Measurements from ENCODE around the gene CSF1R.

Gene CSF1R

DNA sequence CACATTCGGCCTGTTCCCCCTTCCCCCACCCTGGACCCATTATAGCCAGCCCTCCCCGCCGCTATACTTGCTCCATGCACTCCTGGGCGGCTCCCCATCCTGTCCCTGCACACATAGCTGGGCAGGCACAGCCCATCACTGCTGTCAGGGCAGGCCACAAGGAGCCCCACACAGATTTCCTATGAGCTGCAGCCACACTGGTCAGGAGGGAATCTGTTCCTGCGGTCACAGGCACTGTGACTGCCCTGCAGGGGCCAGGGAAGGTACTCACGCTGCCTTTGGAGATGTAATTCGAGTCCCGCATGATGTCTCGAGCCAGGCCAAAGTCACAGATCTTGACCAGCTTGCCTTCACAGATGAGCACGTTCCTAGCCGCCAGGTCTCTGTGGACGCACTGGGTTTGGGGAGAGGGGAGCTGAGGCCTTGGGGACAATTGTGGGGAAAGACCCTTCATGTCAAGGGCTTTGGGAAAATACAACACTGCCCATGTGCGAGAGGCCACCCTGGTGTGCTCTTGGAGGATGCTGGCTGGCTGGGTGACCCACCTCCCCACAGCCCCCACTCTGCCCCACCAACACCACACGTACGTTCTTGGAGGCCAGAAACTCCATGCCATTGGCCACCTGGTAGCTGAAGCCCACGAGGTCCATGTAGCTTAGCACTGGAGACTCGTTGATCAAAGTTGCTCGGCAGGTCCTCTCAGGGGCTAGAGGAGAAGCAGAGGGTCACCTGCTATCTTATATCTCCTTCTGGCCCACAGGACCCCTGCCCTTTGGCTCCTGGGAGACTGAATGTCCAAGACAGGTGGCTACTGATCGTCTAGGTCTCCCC, 34.5 kb upstream of the CSF1R start:
- no peak for DNase-seq

- DNase-seq = no peak
Observed at GRCh38 chr5:150120062-150120441, 33.7 kb upstream of the CSF1R start.

DNA sequence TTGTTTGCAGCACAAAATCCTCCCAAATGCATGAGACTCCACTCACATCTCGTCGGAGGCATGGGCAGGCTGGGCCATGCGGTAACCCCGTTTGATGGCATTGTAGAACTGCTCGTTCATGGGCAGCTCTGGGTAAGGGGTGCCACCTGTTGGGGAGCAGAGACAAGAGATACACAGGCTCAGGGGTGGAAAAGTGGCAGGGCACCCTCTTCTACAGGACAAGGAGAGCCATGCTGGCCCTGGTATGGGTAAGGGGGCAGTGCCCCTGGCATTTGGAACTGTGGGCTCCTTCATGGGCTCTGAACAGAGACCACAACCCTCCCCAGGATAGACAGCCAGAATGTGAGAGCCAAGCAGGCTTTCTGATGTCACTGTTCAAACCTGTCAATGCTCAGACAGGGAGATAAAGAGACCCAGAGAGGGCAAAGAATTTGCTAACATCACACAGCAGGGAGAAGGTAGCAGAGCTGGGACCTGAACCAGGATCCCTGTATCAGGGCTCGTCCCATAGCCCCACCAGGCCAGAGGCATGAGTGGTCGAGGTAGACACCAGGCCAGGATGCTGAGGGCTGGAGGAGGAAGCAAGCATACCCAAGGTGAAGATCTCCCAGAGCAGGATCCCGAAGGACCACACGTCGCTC, 33.2 kb upstream of the CSF1R start:
- no peak for DNase-seq

DNA sequence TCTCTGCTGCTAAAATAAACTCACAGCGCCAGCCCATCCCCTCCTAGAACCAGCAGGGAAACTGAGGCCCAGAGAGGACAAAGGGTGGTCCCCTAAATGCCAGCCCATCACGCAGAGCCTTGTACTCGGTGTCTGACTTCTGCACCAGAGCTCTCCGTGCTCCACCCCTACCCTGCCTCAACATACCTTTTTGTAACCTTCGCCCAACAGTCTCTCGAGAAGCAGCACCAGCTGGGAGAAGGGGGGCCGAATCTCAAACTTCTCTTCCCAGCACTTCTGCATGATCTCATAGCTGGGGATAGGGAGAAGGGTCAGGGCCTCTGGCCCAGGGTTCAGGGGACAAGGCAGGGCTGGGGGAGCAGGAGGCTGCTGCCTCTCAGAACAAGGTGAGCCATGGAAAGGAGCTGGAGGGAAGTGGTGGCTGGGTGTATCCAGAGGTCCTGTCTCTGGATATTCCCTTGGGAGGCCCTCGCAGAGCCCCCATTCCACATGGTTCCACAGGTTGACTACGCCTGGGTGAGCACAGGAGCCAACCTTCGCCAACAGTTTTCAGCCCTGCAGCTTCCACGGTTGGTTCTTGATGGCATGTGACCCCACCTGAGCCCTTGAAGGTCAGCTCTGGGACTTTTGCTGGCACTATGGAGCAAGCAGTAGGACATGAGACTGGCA, 32.3 kb upstream of the CSF1R start:
- DNase-seq = no peak

GRCh38 chr5:150117945-150118560, 31.7 kb upstream of the CSF1R start:
- no peak for DNase-seq

DNA sequence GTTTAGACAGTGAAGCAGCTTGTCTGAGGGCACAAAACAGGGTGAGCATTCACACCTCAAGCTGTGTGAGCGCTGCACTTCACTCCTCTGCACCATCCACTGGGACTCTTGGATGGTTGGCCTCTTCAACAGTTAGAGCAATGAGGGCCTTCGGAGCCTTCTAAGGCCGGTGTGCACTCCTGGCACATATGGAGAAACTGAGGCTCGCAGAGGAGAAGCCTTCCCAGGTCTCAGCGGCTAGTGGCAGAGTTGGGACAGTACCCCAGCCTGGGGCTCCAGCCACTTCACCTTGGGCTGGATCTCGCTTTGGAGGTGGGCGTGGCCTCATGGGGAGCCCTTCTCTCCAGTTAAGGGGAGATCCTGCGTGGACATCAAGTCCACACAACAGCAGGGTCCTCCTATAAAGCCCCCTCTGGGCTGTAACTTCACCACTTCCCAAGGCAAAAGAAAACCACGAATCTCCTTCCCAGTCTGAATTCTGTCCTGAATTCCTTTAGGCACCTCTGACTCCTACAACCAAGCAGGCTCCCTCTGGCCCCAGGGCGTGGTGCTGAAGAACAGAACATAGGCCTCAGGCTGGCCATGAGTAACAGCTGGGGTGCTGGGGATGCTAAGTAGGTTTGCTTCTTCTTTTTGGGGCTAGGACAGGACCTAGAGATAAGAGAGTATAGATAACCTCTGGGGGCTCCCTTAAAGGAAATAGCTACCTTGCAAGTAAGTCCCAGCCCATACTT, 30.5 kb upstream of the CSF1R start:
- DNase-seq = no peak

DNA sequence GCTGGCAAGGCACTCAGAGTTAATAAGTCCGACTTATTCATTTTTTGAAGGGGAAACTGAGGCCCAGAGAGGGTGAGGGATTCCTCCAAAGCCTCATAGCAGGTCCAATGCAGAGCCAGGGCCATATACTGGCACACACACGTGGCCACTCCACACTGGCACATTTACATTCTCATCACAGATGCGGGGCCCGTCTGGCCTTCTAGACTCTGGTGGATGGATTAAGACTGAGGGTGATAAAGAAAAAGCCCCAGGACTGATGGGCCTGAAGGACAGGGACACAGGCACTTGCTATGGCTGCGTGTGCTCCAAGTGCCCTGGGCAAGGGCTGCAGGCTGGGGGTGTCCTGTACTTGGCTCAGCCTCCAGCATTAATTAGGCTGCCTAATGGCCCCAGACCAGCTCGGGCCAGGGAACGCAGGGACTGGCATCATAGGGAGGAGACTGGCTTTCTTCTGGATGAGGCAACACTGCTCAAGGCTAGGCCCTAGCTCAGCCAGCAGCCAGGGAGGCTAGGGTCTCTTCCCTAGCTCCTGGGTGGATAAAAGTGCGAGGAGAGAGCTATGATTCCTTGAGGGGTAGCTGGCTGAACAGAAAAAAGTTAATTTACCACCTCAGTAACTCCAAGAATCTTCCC, 28.5 kb upstream of the CSF1R start:
- DNase-seq = no peak

- DNase-seq = no peak
Observed at GRCh38 chr5:150114102-150114641, 27.8 kb upstream of the CSF1R start.

GRCh38 chr5:150113047-150113744, 26.8 kb upstream of the CSF1R start:
- DNase-seq = no peak

GRCh38 chr5:150112201-150113046, 26.1 kb upstream of the CSF1R start:
- DNase-seq = no peak

DNA sequence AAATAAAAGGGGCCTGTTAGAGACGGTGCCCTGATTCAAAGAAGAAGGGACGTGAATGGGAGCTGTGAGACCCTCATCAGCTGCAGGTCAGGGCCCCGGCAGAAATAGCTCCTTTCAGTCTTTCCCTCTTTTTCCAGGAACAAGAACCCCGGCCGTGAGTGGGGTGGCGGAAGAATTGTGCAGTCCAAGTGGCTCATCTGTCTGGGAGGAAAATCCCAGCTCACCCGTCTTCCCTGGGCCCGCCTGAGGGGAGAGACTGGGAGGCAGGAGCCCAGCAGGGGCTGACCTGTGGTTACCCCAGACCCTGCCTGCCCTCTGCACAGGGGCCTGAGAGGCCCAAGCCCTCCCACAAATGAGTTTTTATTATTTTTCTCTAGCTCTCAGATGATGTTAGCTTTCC, 24.8 kb upstream of the CSF1R start:
- DNase-seq = no peak

GRCh38 chr5:150109921-150110320, 23.6 kb upstream of the CSF1R start:
- no peak for DNase-seq

GRCh38 chr5:150108711-150109514, 22.6 kb upstream of the CSF1R start:
- DNase-seq = no peak

GRCh38 chr5:150107909-150108447, 21.6 kb upstream of the CSF1R start:
- no peak for DNase-seq

DNA sequence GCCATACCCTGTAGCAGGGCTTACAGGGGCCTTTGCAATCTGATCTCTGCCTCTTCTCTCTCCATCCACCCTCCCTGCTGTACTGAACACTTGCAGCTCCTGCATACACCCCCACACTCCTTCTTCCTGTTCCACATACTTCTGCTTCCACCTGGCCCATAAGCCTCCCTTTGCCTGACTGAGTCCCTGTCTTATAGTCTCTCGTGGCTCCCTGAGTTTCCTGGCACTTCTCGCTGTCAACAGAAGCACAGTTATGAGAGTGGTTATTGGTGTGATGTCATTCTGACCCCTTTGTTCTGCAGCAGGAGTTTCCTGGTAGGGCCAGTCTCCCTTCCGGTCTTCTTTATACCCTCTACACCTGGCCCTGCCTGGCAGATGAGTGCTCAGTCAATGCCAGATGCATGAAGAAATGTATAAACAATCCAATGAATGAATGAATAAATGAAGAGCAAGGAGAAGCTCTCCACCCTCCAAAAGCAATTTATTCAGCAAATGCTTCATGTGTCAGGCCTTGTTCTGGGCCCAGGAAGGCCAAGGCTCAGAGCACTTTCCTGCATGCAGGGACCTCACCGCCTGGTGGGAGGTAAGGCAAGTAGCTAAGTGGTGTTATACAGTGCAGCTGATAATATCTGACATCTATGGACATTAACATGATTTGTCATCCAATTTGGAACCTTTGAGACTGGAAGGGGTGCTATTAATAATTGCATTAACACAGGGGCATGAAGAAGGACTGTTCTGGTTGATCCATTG, 20.5 kb upstream of the CSF1R start:
- no peak for DNase-seq

DNA sequence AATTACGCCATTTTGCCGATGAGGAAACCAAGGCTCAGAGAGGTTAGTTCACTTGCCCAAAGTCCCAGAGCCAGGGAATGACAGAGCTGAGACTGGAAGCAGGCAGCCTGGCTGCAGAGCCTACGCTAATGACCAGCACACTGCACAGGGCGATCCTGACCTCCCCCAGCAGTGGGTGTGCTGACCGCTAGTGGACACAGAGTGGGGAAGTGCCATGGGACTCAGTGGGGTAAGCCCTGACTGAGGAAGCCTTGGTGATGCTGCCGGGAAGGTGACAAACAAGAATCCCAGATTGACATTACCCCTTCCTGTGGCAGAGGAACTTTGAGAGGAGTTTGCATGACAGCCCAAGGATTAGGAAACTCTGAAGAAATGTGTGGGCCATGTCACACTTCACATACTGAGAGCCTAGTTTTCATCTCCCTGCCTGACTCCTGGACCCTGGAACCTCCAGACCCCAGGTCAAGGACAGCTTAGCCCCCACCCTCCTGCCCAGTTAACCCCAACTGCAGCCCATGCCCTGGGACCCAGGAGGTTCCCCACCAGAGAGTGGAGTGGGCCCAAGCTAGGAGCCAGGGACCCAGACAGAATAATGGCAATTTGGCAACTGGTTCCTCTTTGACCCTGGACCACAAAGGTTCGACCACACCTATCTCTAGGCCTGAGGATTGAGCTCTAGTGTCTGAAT, 19.7 kb upstream of the CSF1R start:
- no peak for DNase-seq

DNA sequence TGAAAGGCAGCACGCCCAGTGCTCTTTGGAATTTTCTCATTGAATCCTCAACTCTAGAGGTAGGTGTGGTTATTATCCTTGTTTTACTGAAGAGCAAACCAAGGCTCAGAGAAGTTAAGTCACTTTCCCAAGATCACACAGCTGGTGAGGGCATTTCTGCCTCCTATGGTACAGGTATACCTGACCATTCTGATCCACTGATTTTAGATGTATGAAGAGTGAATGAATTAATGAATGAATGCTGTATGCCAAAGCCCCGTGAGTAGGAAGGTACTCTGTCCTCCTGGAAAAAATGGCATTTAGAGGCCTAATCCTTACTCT, 18.2 kb upstream of the CSF1R start:
- no peak for DNase-seq
